Measurements from ENCODE around the gene RGS3.

The RGS3 gene

GRCh38 chr9:113475031-113475430 is 11.5 kb downstream of the RGS3 start:
- Histone ChIP-seq H3K9me2 (replicated peaks; ENCODE audit: insufficient read depth, low read length) (no peaks in the 10 kb centered on the region), H4K20me1 (ENCODE audit: insufficient read depth, low read length) (no peaks in the 10 kb centered on the region), H3K27ac (ENCODE audit: low read length) (no peak overlapping the region), H3K9me3 (replicated peaks; ENCODE audit: insufficient read depth, low read length) (no peaks in the 10 kb centered on the region), H3F3A (ENCODE audit: insufficient read depth, low read length) (no peaks in the 10 kb centered on the region), H3K27me3 (replicated peaks; ENCODE audit: insufficient read depth, low read length) (no peaks in the 10 kb centered on the region), H3K79me2 (ENCODE audit: low read length) (no peaks in the 10 kb centered on the region), H3K4me1 (ENCODE audit: low read length) (peaks cover 6% of the 10 kb centered on the region; the same call in 1 of the 2 replicates), H3K4me3 (ENCODE audit: low read length) (no peak overlapping the region), H3K36me3 (replicated peaks; ENCODE audit: insufficient read depth, low read length) (no peaks in the 10 kb centered on the region), H3K9ac (ENCODE audit: low read length) (no peak overlapping the region), H3K4me2 (ENCODE audit: low read depth, low read length) (no peak overlapping the region), H2AFZ (ENCODE audit: low read length) (no peak overlapping the region)
- DNase-seq: no peak
- no peak for TF ChIP-seq EZH2phosphoT487 (IDR thresholded peaks at IDR 0.05; ENCODE audit: low read length)
- TF ChIP-seq, protein P1, sequence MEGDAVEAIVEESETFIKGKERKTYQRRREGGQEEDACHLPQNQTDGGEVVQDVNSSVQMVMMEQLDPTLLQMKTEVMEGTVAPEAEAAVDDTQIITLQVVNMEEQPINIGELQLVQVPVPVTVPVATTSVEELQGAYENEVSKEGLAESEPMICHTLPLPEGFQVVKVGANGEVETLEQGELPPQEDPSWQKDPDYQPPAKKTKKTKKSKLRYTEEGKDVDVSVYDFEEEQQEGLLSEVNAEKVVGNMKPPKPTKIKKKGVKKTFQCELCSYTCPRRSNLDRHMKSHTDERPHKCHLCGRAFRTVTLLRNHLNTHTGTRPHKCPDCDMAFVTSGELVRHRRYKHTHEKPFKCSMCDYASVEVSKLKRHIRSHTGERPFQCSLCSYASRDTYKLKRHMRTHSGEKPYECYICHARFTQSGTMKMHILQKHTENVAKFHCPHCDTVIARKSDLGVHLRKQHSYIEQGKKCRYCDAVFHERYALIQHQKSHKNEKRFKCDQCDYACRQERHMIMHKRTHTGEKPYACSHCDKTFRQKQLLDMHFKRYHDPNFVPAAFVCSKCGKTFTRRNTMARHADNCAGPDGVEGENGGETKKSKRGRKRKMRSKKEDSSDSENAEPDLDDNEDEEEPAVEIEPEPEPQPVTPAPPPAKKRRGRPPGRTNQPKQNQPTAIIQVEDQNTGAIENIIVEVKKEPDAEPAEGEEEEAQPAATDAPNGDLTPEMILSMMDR (IDR thresholded peaks at IDR 0.05; ENCODE audit: low read length): no peak
- no peak for TF ChIP-seq EZH2 (optimal IDR thresholded peaks at IDR 0.05; ENCODE audit: low read depth, low read length)

GRCh38 chr9:113475992-113476391 is 12.5 kb downstream of the RGS3 start:
- H3K79me2 ChIP-seq (ENCODE audit: low read length): no peaks in the 10 kb centered on the region
- no peak overlapping the region for H3K4me2 ChIP-seq (ENCODE audit: low read depth, low read length)

GRCh38 chr9:113476511-113476916 is 13.0 kb downstream of the RGS3 start:
- H3K9me3 ChIP-seq (replicated peaks; ENCODE audit: insufficient read depth, low read length): no peaks in the 10 kb centered on the region
- no peak for DNase-seq

More at GRCh38 chr9:113475992-113476391, 12.5 kb downstream of the RGS3 start:
- H3F3A ChIP-seq (ENCODE audit: insufficient read depth, low read length): no peaks in the 10 kb centered on the region
- no peak overlapping the region for H2AFZ ChIP-seq (ENCODE audit: low read length)
- H3K9me2 ChIP-seq (replicated peaks; ENCODE audit: insufficient read depth, low read length): no peaks in the 10 kb centered on the region
- no peaks in the 10 kb centered on the region for H3K9me3 ChIP-seq (replicated peaks; ENCODE audit: insufficient read depth, low read length)
- peaks cover 6% of the 10 kb centered on the region; the same call in 1 of the 2 replicates for H3K4me1 ChIP-seq (ENCODE audit: low read length)
- no peaks in the 10 kb centered on the region for H4K20me1 ChIP-seq (ENCODE audit: insufficient read depth, low read length)
- H3K27ac ChIP-seq (ENCODE audit: low read length): no peak overlapping the region
- H3K27me3 ChIP-seq (replicated peaks; ENCODE audit: insufficient read depth, low read length): no peaks in the 10 kb centered on the region
- no peaks in the 10 kb centered on the region for H3K36me3 ChIP-seq (replicated peaks; ENCODE audit: insufficient read depth, low read length)
- no peak overlapping the region for H3K4me3 ChIP-seq (ENCODE audit: low read length)
- no peak for DNase-seq
- TF ChIP-seq, protein P1 (IDR thresholded peaks at IDR 0.05; ENCODE audit: low read length): no peak
- TF ChIP-seq EZH2phosphoT487 (IDR thresholded peaks at IDR 0.05; ENCODE audit: low read length) (no peak), EZH2 (optimal IDR thresholded peaks at IDR 0.05; ENCODE audit: low read depth, low read length) (no peak)
- H3K9ac ChIP-seq (ENCODE audit: low read length): no peak overlapping the region

More at GRCh38 chr9:113476511-113476916, 13.0 kb downstream of the RGS3 start:
- H3K4me1 ChIP-seq (ENCODE audit: low read length): peaks cover 6% of the 10 kb centered on the region; the same call in 1 of the 2 replicates
- no peaks in the 10 kb centered on the region for H4K20me1 ChIP-seq (ENCODE audit: insufficient read depth, low read length)
- TF ChIP-seq EZH2phosphoT487 (IDR thresholded peaks at IDR 0.05; ENCODE audit: low read length) (no peak), EZH2 (optimal IDR thresholded peaks at IDR 0.05; ENCODE audit: low read depth, low read length) (no peak)
- TF ChIP-seq, protein P1 (IDR thresholded peaks at IDR 0.05; ENCODE audit: low read length): no peak
- H3K9me2 ChIP-seq (replicated peaks; ENCODE audit: insufficient read depth, low read length): no peaks in the 10 kb centered on the region
- no peaks in the 10 kb centered on the region for H3F3A ChIP-seq (ENCODE audit: insufficient read depth, low read length)
- H3K27ac ChIP-seq (ENCODE audit: low read length): no peak overlapping the region
- H3K4me3 ChIP-seq (ENCODE audit: low read length): no peak overlapping the region
- H3K9ac ChIP-seq (ENCODE audit: low read length): no peak overlapping the region
- no peaks in the 10 kb centered on the region for H3K79me2 ChIP-seq (ENCODE audit: low read length)
- no peaks in the 10 kb centered on the region for H3K36me3 ChIP-seq (replicated peaks; ENCODE audit: insufficient read depth, low read length)
- no peak overlapping the region for H3K4me2 ChIP-seq (ENCODE audit: low read depth, low read length)
- H2AFZ ChIP-seq (ENCODE audit: low read length): no peak overlapping the region
- no peaks in the 10 kb centered on the region for H3K27me3 ChIP-seq (replicated peaks; ENCODE audit: insufficient read depth, low read length)

All from MM.1S (cell line).